ENCODE results near the gene KCNJ1. TPM values are rescaled to one million over a fixed set of nuclear protein-coding genes. Genes with fewer than 3 reads are reported as not detected.

The KCNJ1 gene
- polyA plus RNA-seq, 2 donors, result 0.07 to 0.10 TPM

- Histone ChIP-seq H3K4me3 (ENCODE audit: low read depth in 1 of 2, low read length in 2 of 2) (no peak overlapping the region), H3K9me3 (ENCODE audit: control insufficient read depth in 2 of 2, insufficient read depth in 1 of 2, low read depth in 1 of 2, low read length in 1 of 2) (no peaks in the 10 kb centered on the region), H3K4me1 (ENCODE audit: control insufficient read depth in 2 of 2, insufficient read depth in 2 of 2, low read length in 1 of 2) (peaks cover 0 to 3% of the 10 kb centered on the region in 2 donors), H3K27ac (ENCODE audit: low read depth in 2 of 2, low read length in 1 of 2) (no peak overlapping the region), H3K27me3 (ENCODE audit: control insufficient read depth in 1 of 2, insufficient read depth in 2 of 2, low read length in 2 of 2) (peaks cover 0 to 3% of the 10 kb centered on the region in 2 donors), H3K36me3 (ENCODE audit: control insufficient read depth in 2 of 2, insufficient read depth in 2 of 2, low read length in 1 of 2) (no peaks in the 10 kb centered on the region)
- WGBS, 2 donors, result 67 to 68% methylated on average over 2 of the region's 2 CpGs
Measured at GRCh38 chr11:128840783-128841182, 26.3 kb downstream of the KCNJ1 start.

GRCh38 chr11:128840137-128840536 lies 27.0 kb downstream of the KCNJ1 start:
- WGBS, 2 donors, result 68 to 73% methylated on average over 5 of the region's 5 CpGs

GRCh38 chr11:128839081-128839480 lies 28.0 kb downstream of the KCNJ1 start:
- Histone ChIP-seq H3K4me1 (ENCODE audit: control insufficient read depth in 2 of 2, insufficient read depth in 2 of 2, low read length in 1 of 2) (peaks cover 0 to 3% of the 10 kb centered on the region in 2 donors), H3K27me3 (ENCODE audit: control insufficient read depth in 1 of 2, insufficient read depth in 2 of 2, low read length in 2 of 2) (peaks cover 0 to 3% of the 10 kb centered on the region in 2 donors), H3K4me3 (ENCODE audit: low read depth in 1 of 2, low read length in 2 of 2) (no peak overlapping the region), H3K27ac (ENCODE audit: low read depth in 2 of 2, low read length in 1 of 2) (no peak overlapping the region), H3K9me3 (ENCODE audit: control insufficient read depth in 2 of 2, insufficient read depth in 1 of 2, low read depth in 1 of 2, low read length in 1 of 2) (no peaks in the 10 kb centered on the region), H3K36me3 (ENCODE audit: control insufficient read depth in 2 of 2, insufficient read depth in 2 of 2, low read length in 1 of 2) (no peaks in the 10 kb centered on the region)
- 84 to 91% methylated on average over 5 of the region's 5 CpGs for WGBS, 2 donors

More at GRCh38 chr11:128840137-128840536, 27.0 kb downstream of the KCNJ1 start:
- Histone ChIP-seq H3K4me3 (ENCODE audit: low read depth in 1 of 2, low read length in 2 of 2) (no peak overlapping the region), H3K9me3 (ENCODE audit: control insufficient read depth in 2 of 2, insufficient read depth in 1 of 2, low read depth in 1 of 2, low read length in 1 of 2) (no peaks in the 10 kb centered on the region), H3K27ac (ENCODE audit: low read depth in 2 of 2, low read length in 1 of 2) (no peak overlapping the region), H3K36me3 (ENCODE audit: control insufficient read depth in 2 of 2, insufficient read depth in 2 of 2, low read length in 1 of 2) (no peaks in the 10 kb centered on the region), H3K4me1 (ENCODE audit: control insufficient read depth in 2 of 2, insufficient read depth in 2 of 2, low read length in 1 of 2) (peaks cover 0 to 3% of the 10 kb centered on the region in 2 donors), H3K27me3 (ENCODE audit: control insufficient read depth in 1 of 2, insufficient read depth in 2 of 2, low read length in 2 of 2) (peaks cover 0 to 3% of the 10 kb centered on the region in 2 donors)

DNA sequence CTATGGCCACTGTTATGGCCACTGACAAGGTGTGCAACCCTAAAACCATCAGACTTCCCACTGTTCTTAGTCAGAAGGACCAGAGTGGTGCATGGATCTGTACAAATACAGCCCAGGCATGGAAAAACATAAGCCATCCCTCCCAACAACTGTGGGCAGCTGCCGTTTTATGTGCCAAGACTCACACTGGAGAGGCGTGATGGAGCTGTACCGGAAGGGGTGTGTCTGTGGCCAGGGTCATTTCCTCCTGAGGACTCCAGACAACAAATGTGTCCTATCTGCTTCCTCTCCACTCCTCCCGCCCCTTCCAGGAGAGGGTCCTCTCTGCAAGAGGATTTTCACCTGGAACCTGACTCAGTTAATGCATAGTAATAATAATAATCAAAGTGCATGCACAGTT lies 29.5 kb downstream of the KCNJ1 start:
- Histone ChIP-seq H3K36me3 (ENCODE audit: control insufficient read depth in 2 of 2, insufficient read depth in 2 of 2, low read length in 1 of 2) (no peaks in the 10 kb centered on the region), H3K27ac (ENCODE audit: low read depth in 2 of 2, low read length in 1 of 2) (no peak overlapping the region), H3K27me3 (ENCODE audit: control insufficient read depth in 1 of 2, insufficient read depth in 2 of 2, low read length in 2 of 2) (peaks cover 0 to 3% of the 10 kb centered on the region in 2 donors), H3K4me3 (ENCODE audit: low read depth in 1 of 2, low read length in 2 of 2) (no peak overlapping the region), H3K9me3 (ENCODE audit: control insufficient read depth in 2 of 2, insufficient read depth in 1 of 2, low read depth in 1 of 2, low read length in 1 of 2) (no peaks in the 10 kb centered on the region), H3K4me1 (ENCODE audit: control insufficient read depth in 2 of 2, insufficient read depth in 2 of 2, low read length in 1 of 2) (peaks cover 0 to 3% of the 10 kb centered on the region in 2 donors)
- 36 to 65% methylated on average over 4 of the region's 4 CpGs for WGBS, 2 donors

DNA sequence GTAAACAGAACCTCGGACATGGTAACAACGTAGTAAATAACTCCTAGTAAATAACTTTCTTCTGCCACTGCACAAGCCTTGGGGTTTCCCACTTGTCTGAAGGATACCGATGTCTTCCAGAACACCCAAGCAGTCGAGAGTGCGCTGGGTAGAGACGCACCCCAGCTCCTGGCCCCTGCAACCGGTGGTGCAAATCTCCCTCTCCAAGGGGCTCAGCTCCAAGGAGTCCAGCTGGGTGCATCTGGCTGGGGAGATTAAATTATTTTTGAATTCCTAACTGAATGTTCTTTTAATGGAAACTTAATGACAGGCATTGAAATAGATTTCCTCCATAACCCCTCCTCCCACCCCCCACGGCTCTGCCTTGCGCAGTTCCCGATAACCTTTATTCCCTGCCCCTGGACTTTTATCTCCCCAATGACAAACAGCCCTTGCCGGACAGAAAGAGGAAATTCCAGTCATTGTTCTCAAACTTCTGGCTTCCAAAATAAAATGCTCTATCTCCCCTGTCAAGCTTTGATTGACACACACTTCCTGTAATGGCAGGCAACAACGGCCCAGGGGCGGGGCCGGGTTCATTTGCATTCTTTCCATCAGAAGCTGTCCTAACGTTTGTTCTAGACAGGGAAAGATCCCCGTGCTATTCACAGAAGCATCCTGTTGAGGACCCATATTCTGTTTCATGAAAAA lies 31.2 kb downstream of the KCNJ1 start:
- H3K27me3 ChIP-seq (ENCODE audit: control insufficient read depth in 1 of 2, insufficient read depth in 2 of 2, low read length in 2 of 2), result no peaks in the 10 kb centered on the region
- no peak overlapping the region for H3K27ac ChIP-seq (ENCODE audit: low read depth in 2 of 2, low read length in 1 of 2)
- no peak overlapping the region for H3K4me3 ChIP-seq (ENCODE audit: low read depth in 1 of 2, low read length in 2 of 2)
- no peaks in the 10 kb centered on the region for H3K36me3 ChIP-seq (ENCODE audit: control insufficient read depth in 2 of 2, insufficient read depth in 2 of 2, low read length in 1 of 2)
- peaks cover 0 to 3% of the 10 kb centered on the region in 2 donors for H3K4me1 ChIP-seq (ENCODE audit: control insufficient read depth in 2 of 2, insufficient read depth in 2 of 2, low read length in 1 of 2)
- 33 to 37% methylated on average over 16 of the region's 16 CpGs for WGBS, 2 donors
- H3K9me3 ChIP-seq (ENCODE audit: control insufficient read depth in 2 of 2, insufficient read depth in 1 of 2, low read depth in 1 of 2, low read length in 1 of 2), result no peaks in the 10 kb centered on the region

- Histone ChIP-seq H3K4me1 (ENCODE audit: control insufficient read depth in 2 of 2, insufficient read depth in 2 of 2, low read length in 1 of 2) (peaks cover 0 to 3% of the 10 kb centered on the region in 2 donors), H3K4me3 (ENCODE audit: low read depth in 1 of 2, low read length in 2 of 2) (no peak overlapping the region), H3K27ac (ENCODE audit: low read depth in 2 of 2, low read length in 1 of 2) (no peak overlapping the region), H3K36me3 (ENCODE audit: control insufficient read depth in 2 of 2, insufficient read depth in 2 of 2, low read length in 1 of 2) (no peaks in the 10 kb centered on the region), H3K9me3 (ENCODE audit: control insufficient read depth in 2 of 2, insufficient read depth in 1 of 2, low read depth in 1 of 2, low read length in 1 of 2) (no peaks in the 10 kb centered on the region), H3K27me3 (ENCODE audit: control insufficient read depth in 1 of 2, insufficient read depth in 2 of 2, low read length in 2 of 2) (no peaks in the 10 kb centered on the region)
- 85 to 86% methylated on average over 2 of the region's 2 CpGs for WGBS, 2 donors
Measured at GRCh38 chr11:128834157-128834556, 32.9 kb downstream of the KCNJ1 start.

DNA sequence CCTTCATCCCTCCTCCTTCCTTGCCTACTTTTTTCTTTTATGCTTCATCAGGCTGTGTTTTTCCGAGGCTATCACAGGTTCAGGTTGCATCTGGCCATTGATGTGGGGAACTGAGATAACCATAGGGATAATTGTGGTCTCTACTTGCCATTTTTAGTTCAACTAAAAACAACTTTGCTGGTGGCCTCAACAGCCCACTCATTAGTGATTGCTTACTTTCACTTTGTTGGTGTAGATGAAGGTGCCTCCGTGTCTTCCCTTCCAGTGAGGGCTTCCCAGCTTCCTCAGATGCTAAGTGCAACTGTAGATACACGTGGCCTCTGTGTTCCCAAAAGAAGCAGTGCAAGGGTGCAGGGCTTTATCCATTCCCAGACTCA lies 35.0 kb downstream of the KCNJ1 start:
- H3K27ac ChIP-seq (ENCODE audit: low read depth in 2 of 2, low read length in 1 of 2), result no peak overlapping the region
- WGBS, 2 donors, result 55 to 58% methylated on average over 3 of the region's 3 CpGs
- H3K36me3 ChIP-seq (ENCODE audit: control insufficient read depth in 2 of 2, insufficient read depth in 2 of 2, low read length in 1 of 2), result no peaks in the 10 kb centered on the region
- peaks cover 0 to 3% of the 10 kb centered on the region in 2 donors for H3K4me1 ChIP-seq (ENCODE audit: control insufficient read depth in 2 of 2, insufficient read depth in 2 of 2, low read length in 1 of 2)
- no peaks in the 10 kb centered on the region for H3K27me3 ChIP-seq (ENCODE audit: control insufficient read depth in 1 of 2, insufficient read depth in 2 of 2, low read length in 2 of 2)
- no peak overlapping the region for H3K4me3 ChIP-seq (ENCODE audit: low read depth in 1 of 2, low read length in 2 of 2)
- no peaks in the 10 kb centered on the region for H3K9me3 ChIP-seq (ENCODE audit: control insufficient read depth in 2 of 2, insufficient read depth in 1 of 2, low read depth in 1 of 2, low read length in 1 of 2)

DNA sequence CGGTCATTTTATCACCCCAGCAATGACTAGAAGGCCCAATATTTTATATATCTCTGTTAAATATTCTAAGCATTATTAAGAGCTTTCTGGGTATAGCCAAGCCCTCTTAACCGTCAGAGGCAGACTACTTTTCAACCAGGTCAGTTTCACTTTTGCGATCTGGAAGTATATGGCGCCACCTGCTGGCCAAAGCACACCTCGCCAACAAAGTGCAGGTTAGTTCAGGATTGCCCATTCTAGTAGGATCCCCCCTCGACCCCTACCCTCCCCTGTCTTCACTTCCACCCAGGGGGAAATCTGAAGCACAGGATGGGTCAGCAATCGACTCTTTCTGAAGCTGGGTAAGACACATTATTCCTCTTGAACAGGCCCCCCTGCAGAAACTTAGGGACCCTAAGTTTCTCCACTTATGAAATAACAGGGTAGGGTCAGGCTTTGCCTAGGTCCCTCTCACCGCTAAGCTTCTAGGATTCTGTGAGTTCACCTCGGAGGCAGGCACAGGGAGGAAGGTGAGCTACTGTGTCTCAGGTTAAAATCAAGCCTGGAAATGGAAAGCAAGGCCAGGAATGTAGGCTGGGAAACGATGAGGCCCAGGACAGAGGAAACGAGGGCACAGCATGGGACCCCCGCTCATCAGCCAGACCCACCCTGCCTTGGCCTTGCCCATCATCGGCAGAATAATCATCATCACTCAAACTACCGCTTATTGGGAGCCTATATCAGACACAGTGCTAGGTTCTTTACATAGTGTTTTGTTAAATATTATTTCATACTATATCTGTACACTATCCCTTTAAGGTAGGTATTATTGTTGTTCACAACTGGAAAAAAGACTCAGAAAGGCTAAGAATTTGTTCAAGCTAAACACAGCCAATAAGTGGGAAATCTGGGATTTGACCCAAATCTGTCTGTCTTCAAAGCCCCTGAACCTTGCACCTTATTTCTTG lies 35.6 kb downstream of the KCNJ1 start:
- H3K27me3 ChIP-seq (ENCODE audit: control insufficient read depth in 1 of 2, insufficient read depth in 2 of 2, low read length in 2 of 2), result no peaks in the 10 kb centered on the region
- H3K36me3 ChIP-seq (ENCODE audit: control insufficient read depth in 2 of 2, insufficient read depth in 2 of 2, low read length in 1 of 2), result no peaks in the 10 kb centered on the region
- no peak overlapping the region for H3K27ac ChIP-seq (ENCODE audit: low read depth in 2 of 2, low read length in 1 of 2)
- H3K4me3 ChIP-seq (ENCODE audit: low read depth in 1 of 2, low read length in 2 of 2), result no peak overlapping the region
- 25 to 32% methylated on average over 14 of the region's 14 CpGs for WGBS, 2 donors
- no peaks in the 10 kb centered on the region for H3K9me3 ChIP-seq (ENCODE audit: control insufficient read depth in 2 of 2, insufficient read depth in 1 of 2, low read depth in 1 of 2, low read length in 1 of 2)
- H3K4me1 ChIP-seq (ENCODE audit: control insufficient read depth in 2 of 2, insufficient read depth in 2 of 2, low read length in 1 of 2), result peaks cover 0 to 3% of the 10 kb centered on the region in 2 donors

DNA sequence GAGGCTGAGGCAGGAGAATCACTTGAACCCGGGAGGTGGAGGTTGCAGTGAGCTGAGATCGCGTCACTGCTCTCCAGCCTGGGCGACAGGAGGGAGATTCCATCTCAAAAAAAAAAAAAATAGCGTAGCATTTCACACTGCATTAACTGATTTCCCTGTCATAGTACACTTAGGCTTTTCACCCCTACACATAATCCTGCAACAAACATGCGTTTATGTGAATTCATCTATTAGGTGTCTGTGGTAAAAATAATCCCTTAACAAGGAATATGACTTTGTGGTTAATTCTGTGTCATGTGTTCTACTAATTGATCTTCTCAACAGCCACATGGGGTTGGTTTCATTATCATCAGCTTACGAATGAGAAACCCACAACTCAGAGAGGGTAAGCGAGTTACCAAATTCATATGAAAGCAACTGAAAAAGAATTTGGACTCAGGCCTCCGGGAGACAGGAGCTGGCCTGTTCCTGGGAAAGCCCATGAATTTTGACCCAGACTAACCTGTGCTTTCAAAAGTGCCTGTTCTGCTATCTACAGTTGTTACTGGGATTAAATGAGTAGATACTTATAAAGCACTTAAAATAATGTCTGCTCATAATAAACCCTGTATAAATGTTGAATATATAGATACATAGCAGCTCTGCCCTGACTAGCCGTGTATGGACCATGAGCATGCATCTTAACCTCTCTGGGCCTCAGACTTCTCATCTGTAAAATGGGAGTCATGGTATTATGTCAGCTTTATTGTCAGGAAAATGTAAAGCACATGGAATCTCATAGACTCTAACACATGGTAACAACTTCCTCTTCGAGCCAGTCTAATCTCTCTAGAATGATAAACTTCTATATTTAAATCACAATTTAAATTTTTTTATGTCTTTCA lies 36.6 kb downstream of the KCNJ1 start:
- Histone ChIP-seq H3K36me3 (ENCODE audit: control insufficient read depth in 2 of 2, insufficient read depth in 2 of 2, low read length in 1 of 2) (no peaks in the 10 kb centered on the region), H3K9me3 (ENCODE audit: control insufficient read depth in 2 of 2, insufficient read depth in 1 of 2, low read depth in 1 of 2, low read length in 1 of 2) (no peaks in the 10 kb centered on the region), H3K27me3 (ENCODE audit: control insufficient read depth in 1 of 2, insufficient read depth in 2 of 2, low read length in 2 of 2) (no peaks in the 10 kb centered on the region), H3K27ac (ENCODE audit: low read depth in 2 of 2, low read length in 1 of 2) (no peak overlapping the region), H3K4me3 (ENCODE audit: low read depth in 1 of 2, low read length in 2 of 2) (no peak overlapping the region), H3K4me1 (ENCODE audit: control insufficient read depth in 2 of 2, insufficient read depth in 2 of 2, low read length in 1 of 2) (no peaks in the 10 kb centered on the region)
- 76 to 80% methylated on average over 11 of the region's 11 CpGs for WGBS, 2 donors

Data from esophagus (tissue), 2 donors.